H9 (cell line): ENCODE results near the gene IKZF1. TPM values are rescaled to one million over a fixed set of nuclear protein-coding genes. Genes with fewer than 3 reads are reported as not detected.

ENCODE experiments used
- DNase-seq: peaks from one replicate; pipeline ENCODE4 v3.0.0-alpha.2; 2017
- H2AFZ ChIP-seq: one replicate; pipeline ENCODE4 v1.6.1; 2013; ENCODE audit warnings: mild to moderate bottlenecking, low read length, control low read depth, moderate library complexity
- H2AK5ac ChIP-seq: 2 replicates; pipeline ENCODE4 v1.6.1; 2013; ENCODE audit warnings: low read length, control low read depth, mixed read lengths; ENCODE audit not compliant: insufficient read length
- H2BK120ac ChIP-seq: one replicate; pipeline ENCODE4 v1.6.1; 2013; ENCODE audit warnings: low read depth, mild to moderate bottlenecking, low read length, control low read depth, inconsistent platforms; ENCODE audit not compliant: poor library complexity, severe bottlenecking
- H2BK12ac ChIP-seq: 2 replicates; pipeline ENCODE4 v1.6.1; 2013; ENCODE audit warnings: low read length, control low read depth, mixed read lengths, low read depth; ENCODE audit not compliant: insufficient read length
- H2BK15ac ChIP-seq: 2 replicates; pipeline ENCODE4 v1.6.1; 2013; ENCODE audit warnings: low read depth, low read length, control low read depth
- H2BK20ac ChIP-seq: one replicate; pipeline ENCODE4 v1.6.1; 2013; ENCODE audit warnings: low read depth, mild to moderate bottlenecking, low read length, control low read depth, inconsistent platforms; ENCODE audit not compliant: poor library complexity, severe bottlenecking
- H2BK5ac ChIP-seq: 2 replicates; pipeline ENCODE4 v1.6.1; 2013; ENCODE audit warnings: low read length, control low read depth, mixed read lengths; ENCODE audit not compliant: insufficient read length
- H3K14ac ChIP-seq: 2 replicates; pipeline ENCODE4 v1.6.1; 2013; ENCODE audit warnings: low read length, control low read depth; ENCODE audit not compliant: insufficient read depth
- H3K18ac ChIP-seq: 2 replicates; pipeline ENCODE4 v1.6.1; 2013; ENCODE audit warnings: low read depth, mild to moderate bottlenecking, mixed read lengths, low read length, control low read depth; ENCODE audit not compliant: insufficient read length
- H3K23ac ChIP-seq: 2 replicates; pipeline ENCODE4 v1.6.1; 2013; ENCODE audit warnings: low read length, control low read depth, mixed read lengths, low read depth; ENCODE audit not compliant: insufficient read length
- H3K23me2 ChIP-seq: 2 replicates; pipeline ENCODE4 v1.6.1; 2013; ENCODE audit warnings: low read depth, mild to moderate bottlenecking, mixed read lengths, low read length, control low read depth; ENCODE audit not compliant: insufficient read length, poor library complexity, severe bottlenecking
- H3K27ac ChIP-seq: 2 replicates; pipeline ENCODE4 v1.5.1; 2013; ENCODE audit warnings: low read length, control low read depth, mixed read lengths, low read depth; ENCODE audit not compliant: insufficient read length
- H3K27me3 ChIP-seq: 2 replicates; pipeline ENCODE4 v1.6.1; 2013; ENCODE audit warnings: low read length, control low read depth, inconsistent platforms; ENCODE audit not compliant: insufficient read depth
- H3K4ac ChIP-seq: 2 replicates; pipeline ENCODE4 v1.6.1; 2013; ENCODE audit warnings: low read depth, mild to moderate bottlenecking, control low read depth, inconsistent platforms, low read length, moderate library complexity
- H3K4me1 ChIP-seq: 2 replicates; pipeline ENCODE4 v1.6.1; 2013; ENCODE audit warnings: low read length, control low read depth, inconsistent platforms; ENCODE audit not compliant: insufficient read depth
- H3K4me2 ChIP-seq: 2 replicates; pipeline ENCODE4 v1.6.1; 2013; ENCODE audit warnings: low read length, control low read depth, mixed read lengths; ENCODE audit not compliant: insufficient read length, insufficient read depth
- H3K56ac ChIP-seq: 2 replicates; pipeline ENCODE4 v1.6.1; 2013; ENCODE audit warnings: low read depth, mild to moderate bottlenecking, mixed read lengths, low read length, control low read depth; ENCODE audit not compliant: insufficient read length
- H3K79me1 ChIP-seq: 2 replicates; pipeline ENCODE4 v1.6.1; 2013; ENCODE audit warnings: low read depth, mild to moderate bottlenecking, moderate library complexity, low read length, control low read depth, inconsistent platforms; ENCODE audit not compliant: insufficient read depth, poor library complexity, severe bottlenecking
- H3K79me2 ChIP-seq: 2 replicates; pipeline ENCODE4 v1.6.1; 2013; ENCODE audit warnings: low read length, control low read depth, inconsistent platforms; ENCODE audit not compliant: insufficient read depth
- H3K9ac ChIP-seq: 2 replicates; pipeline ENCODE4 v1.6.1; 2013; ENCODE audit warnings: low read length, control low read depth, mixed read lengths; ENCODE audit not compliant: insufficient read length; ENCODE audit errors: extremely low read depth
- H3K9me3 ChIP-seq: one replicate; pipeline ENCODE4 v1.6.1; 2013; ENCODE audit warnings: low read depth, low read length, inconsistent platforms; ENCODE audit not compliant: control insufficient read depth
- H3T11ph ChIP-seq: one replicate; pipeline ENCODE4 v1.6.1; 2013; ENCODE audit warnings: mild to moderate bottlenecking, low read length, control low read depth, inconsistent platforms
- H4K20me1 ChIP-seq: one replicate; pipeline ENCODE4 v1.6.1; 2013; ENCODE audit not compliant: control insufficient read depth, insufficient read length, insufficient read depth
- H4K5ac ChIP-seq: 2 replicates; pipeline ENCODE4 v1.6.1; 2013; ENCODE audit warnings: low read depth, mild to moderate bottlenecking, mixed read lengths, low read length, control low read depth; ENCODE audit not compliant: insufficient read length
- H4K8ac ChIP-seq: replicated peaks from 2 replicates; pipeline ENCODE4 v1.6.1; 2013; ENCODE audit warnings: low read length, control low read depth, mixed read lengths, low read depth; ENCODE audit not compliant: insufficient read length
- H4K91ac ChIP-seq: 2 replicates; pipeline ENCODE4 v1.6.1; 2013; ENCODE audit warnings: low read depth, mild to moderate bottlenecking, moderate library complexity, mixed read lengths, low read length, control low read depth; ENCODE audit not compliant: insufficient read length
- H3K27ac Mint-ChIP-seq, 3 experiments: 2 replicates in 2 of 3; 3 replicates in 1 of 3; pipeline ENCODE4 v1.8.0; 2020 to 2021; ENCODE audit warnings: mixed read lengths in 3 of 3, mild to moderate bottlenecking in 1 of 3, moderate library complexity in 1 of 3
- H3K27me3 Mint-ChIP-seq: 2 replicates; pipeline ENCODE4 v1.8.0; 2021; ENCODE audit warnings: low read depth, mild to moderate bottlenecking, moderate library complexity, mixed read lengths
- H3K36me3 Mint-ChIP-seq, 3 experiments: 2 replicates in 2 of 3; 3 replicates in 1 of 3; pipeline ENCODE4 v1.8.0; 2020 to 2021; ENCODE audit warnings: low read depth in 3 of 3, mixed read lengths in 3 of 3; ENCODE audit not compliant: insufficient read depth in 1 of 3
- H3K4me1 Mint-ChIP-seq, 2 experiments: 2 replicates each; pipeline ENCODE4 v1.8.0; 2020; ENCODE audit warnings: mixed read lengths in 2 of 2
- H3K4me3 Mint-ChIP-seq, 2 experiments: 2 replicates in 1 of 2; 3 replicates in 1 of 2; pipeline ENCODE4 v1.8.0; 2020 to 2021; ENCODE audit warnings: mild to moderate bottlenecking in 2 of 2, mixed read lengths in 2 of 2, moderate library complexity in 1 of 2
- H3K9me3 Mint-ChIP-seq, 2 experiments: 2 replicates in 1 of 2; 3 replicates in 1 of 2; pipeline ENCODE4 v1.8.0; 2020; ENCODE audit warnings: mild to moderate bottlenecking in 2 of 2, mixed read lengths in 2 of 2, moderate library complexity in 1 of 2
- CTCF ChIP-seq: fragments of 200-600 bp; sonication (generic); conservative IDR thresholded peaks from 3 replicates; pipeline ENCODE4 v1.8.0; 2021; ENCODE audit warnings: antibody characterized with exemption, mild to moderate bottlenecking
- WGBS: extraction: QIAGEN DNeasy Blood & Tissue Kit; methylation state at CpG from one replicate; pipeline ENCODE4 v1.1.7; 2013; ENCODE audit warnings: missing lambda C conversion rate, low lambda C conversion rate, mixed read lengths; ENCODE audit not compliant: insufficient read length; ENCODE audit errors: extremely low coverage; 5-methylcytosine and 5-hydroxymethylcytosine counted together
- total RNA-seq: library from RNA; stranded (reverse); gene quantifications from 2 replicates; pipeline ENCODE4 v1.2.1, GENCODE V29; 2021

Gene IKZF1
- total RNA-seq, 1 experiment from 2014 or later, result 0.98 TPM

GRCh38 chr7:50431316-50431715 is 126.8 kb downstream of the IKZF1 start:
- no peaks in the 10 kb centered on the region for H3K79me2 ChIP-seq
- no peak overlapping the region for H4K5ac ChIP-seq
- no peak overlapping the region for H3K23ac ChIP-seq
- H2AK5ac ChIP-seq, result no peak overlapping the region
- no peak overlapping the region for H3K4me2 ChIP-seq
- H3K18ac ChIP-seq, result no peak overlapping the region
- H4K91ac ChIP-seq, result no peak overlapping the region
- Mint-ChIP-seq H3K4me1 (peaks cover 0 to 5% of the 10 kb centered on the region in 2 experiments; a peak in 2 of 4 replicates), H3K4me3 (no peak overlapping the region), H3K9me3 (no peaks in the 10 kb centered on the region), H3K27ac (no peak overlapping the region), H3K27me3 (no peaks in the 10 kb centered on the region; the same call in none of the 2 replicates), H3K36me3 (no peaks in the 10 kb centered on the region)
- no peak for DNase-seq
- H4K8ac ChIP-seq, result no peak overlapping the region
- H3K56ac ChIP-seq, result no peak overlapping the region
- H3K4ac ChIP-seq, result no peak overlapping the region
- H2BK20ac ChIP-seq, result no peak overlapping the region
- no peaks in the 10 kb centered on the region for H4K20me1 ChIP-seq
- no peak for TF ChIP-seq CTCF
- H2BK5ac ChIP-seq, result no peak overlapping the region
- no peaks in the 10 kb centered on the region for H3K9me3 ChIP-seq
- no peak overlapping the region for H2BK15ac ChIP-seq
- no peaks in the 10 kb centered on the region for H3K79me1 ChIP-seq
- no peak overlapping the region for H2BK120ac ChIP-seq
- H3K4me1 ChIP-seq, result no peaks in the 10 kb centered on the region
- WGBS, result no CpG with 5 or more reads among the region's 2 CpGs
- no peaks in the 10 kb centered on the region for H3K27me3 ChIP-seq
- no peak overlapping the region for H3T11ph ChIP-seq
- no peak overlapping the region for H3K14ac ChIP-seq
- no peak overlapping the region for H3K27ac ChIP-seq
- H2BK12ac ChIP-seq, result no peak overlapping the region
- H3K23me2 ChIP-seq, result no peaks in the 10 kb centered on the region
- no peak overlapping the region for H2AFZ ChIP-seq
- no peak overlapping the region for H3K9ac ChIP-seq
